Mammary epithelial cell (primary cell): Measurements from ENCODE around the gene WIPF1.

Experiments used
- EZH2 ChIP-seq: IDR thresholded peaks from 2 replicates; pipeline ENCODE4 v1.6.1; 2012; ENCODE audit warnings: low read length, inconsistent platforms, borderline replicate concordance
- TF ChIP-seq, protein P1 (sequence below), 2 donors: IDR thresholded peaks in 1 of 2; conservative IDR thresholded peaks in 1 of 2; 2 replicates each; pipeline ENCODE4 v1.5.1; 2011 to 2012; ENCODE audit warnings: inconsistent platforms in 2 of 2, low read length in 2 of 2, mild to moderate bottlenecking in 2 of 2, control low read depth in 1 of 2, low read depth in 1 of 2; ENCODE audit not compliant: insufficient read depth in 1 of 2; ENCODE audit errors: extremely low read depth in 1 of 2

DNA sequence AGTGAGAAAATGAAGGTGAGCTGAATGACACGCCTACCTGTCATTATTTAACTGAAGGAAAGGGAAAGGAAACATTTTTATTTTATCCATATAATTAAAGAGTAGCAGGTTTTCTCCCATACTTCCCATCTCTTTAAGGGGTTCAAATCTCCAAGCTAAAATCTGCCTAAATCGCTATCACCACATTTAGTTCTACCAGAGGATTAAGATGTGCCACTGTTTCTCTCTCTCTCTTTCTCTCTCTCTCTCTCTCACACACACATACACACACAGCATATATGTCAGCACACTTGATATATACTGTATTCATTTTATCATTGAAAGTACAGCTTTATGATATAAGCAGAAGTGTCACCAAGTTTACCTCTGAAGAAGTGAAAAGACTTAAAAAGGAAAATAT, 3.1 kb downstream of the WIPF1 start:
- TF ChIP-seq, protein P1, sequence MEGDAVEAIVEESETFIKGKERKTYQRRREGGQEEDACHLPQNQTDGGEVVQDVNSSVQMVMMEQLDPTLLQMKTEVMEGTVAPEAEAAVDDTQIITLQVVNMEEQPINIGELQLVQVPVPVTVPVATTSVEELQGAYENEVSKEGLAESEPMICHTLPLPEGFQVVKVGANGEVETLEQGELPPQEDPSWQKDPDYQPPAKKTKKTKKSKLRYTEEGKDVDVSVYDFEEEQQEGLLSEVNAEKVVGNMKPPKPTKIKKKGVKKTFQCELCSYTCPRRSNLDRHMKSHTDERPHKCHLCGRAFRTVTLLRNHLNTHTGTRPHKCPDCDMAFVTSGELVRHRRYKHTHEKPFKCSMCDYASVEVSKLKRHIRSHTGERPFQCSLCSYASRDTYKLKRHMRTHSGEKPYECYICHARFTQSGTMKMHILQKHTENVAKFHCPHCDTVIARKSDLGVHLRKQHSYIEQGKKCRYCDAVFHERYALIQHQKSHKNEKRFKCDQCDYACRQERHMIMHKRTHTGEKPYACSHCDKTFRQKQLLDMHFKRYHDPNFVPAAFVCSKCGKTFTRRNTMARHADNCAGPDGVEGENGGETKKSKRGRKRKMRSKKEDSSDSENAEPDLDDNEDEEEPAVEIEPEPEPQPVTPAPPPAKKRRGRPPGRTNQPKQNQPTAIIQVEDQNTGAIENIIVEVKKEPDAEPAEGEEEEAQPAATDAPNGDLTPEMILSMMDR (conservative IDR thresholded peaks at IDR 0.05 in 1 of 2, IDR thresholded peaks at IDR 0.05 in 1 of 2; ENCODE audit: extremely low read depth in 1 of 2, insufficient read depth in 1 of 2, low read depth in 1 of 2, low read length in 2 of 2), result no peak
- TF ChIP-seq EZH2, result no peak
